HEK293 (cell line): ENCODE data around the gene DNAJB8.

Experiments
- EGR2 ChIP-seq: fragments of 450-650 bp; formaldehyde crosslinking; IDR thresholded peaks from 2 replicates; pipeline ENCODE4 v1.5.1; 2016; ENCODE audit warnings: low read depth, missing biosample characterization, missing genetic modification characterization
- ZNF140 ChIP-seq: fragments of 450-650 bp; formaldehyde crosslinking; IDR thresholded peaks from 2 replicates; pipeline ENCODE4 v1.5.1; 2016; ENCODE audit warnings: missing biosample characterization, missing genetic modification characterization
- ZNF19 ChIP-seq: fragments of 450-650 bp; formaldehyde crosslinking; IDR thresholded peaks from 2 replicates; pipeline ENCODE4; 2016; ENCODE audit warnings: missing biosample characterization, missing genetic modification characterization, low read depth
- ZNF202 ChIP-seq: fragments of 450-650 bp; formaldehyde crosslinking; IDR thresholded peaks from 2 replicates; pipeline ENCODE4 v1.5.1; 2016; ENCODE audit warnings: missing biosample characterization, missing genetic modification characterization, borderline replicate concordance
- ZNF239 ChIP-seq: fragments of 450-650 bp; formaldehyde crosslinking; IDR thresholded peaks from 2 replicates; pipeline ENCODE4 v1.5.1; 2016; ENCODE audit warnings: missing biosample characterization, missing genetic modification characterization
- ZNF350 ChIP-seq: fragments of 450-650 bp; formaldehyde crosslinking; IDR thresholded peaks from 2 replicates; pipeline ENCODE4 v1.5.0; 2017; ENCODE audit warnings: missing biosample characterization, mild to moderate bottlenecking, missing genetic modification characterization
- ZNF521 ChIP-seq: fragments of 450-650 bp; formaldehyde crosslinking; IDR thresholded peaks from 2 replicates; pipeline ENCODE4 v1.5.1; 2017; ENCODE audit warnings: missing biosample characterization, mild to moderate bottlenecking, missing genetic modification characterization
- TF ChIP-seq, protein P1 (sequence below): fragments of 450-650 bp; formaldehyde crosslinking; IDR thresholded peaks from 2 replicates; pipeline ENCODE4 v1.5.1; 2016; ENCODE audit warnings: missing biosample characterization, missing genetic modification characterization
- TF ChIP-seq, protein P2 (sequence below): fragments of 450-650 bp; formaldehyde crosslinking; IDR thresholded peaks from 2 replicates; pipeline ENCODE4 v1.5.1; 2016; ENCODE audit warnings: missing biosample characterization, missing genetic modification characterization

- TF ChIP-seq ZNF140 (no peak), ZNF239 (tag by site-specific recombination) (no peak), ZNF19 (tag by site-specific recombination) (no peak), EGR2 (tag by site-specific recombination) (no peak), ZNF521 (no peak), ZNF202 (tag by site-specific recombination) (no peak), ZNF350 (tag by site-specific recombination) (no peak)
- TF ChIP-seq, protein P1, sequence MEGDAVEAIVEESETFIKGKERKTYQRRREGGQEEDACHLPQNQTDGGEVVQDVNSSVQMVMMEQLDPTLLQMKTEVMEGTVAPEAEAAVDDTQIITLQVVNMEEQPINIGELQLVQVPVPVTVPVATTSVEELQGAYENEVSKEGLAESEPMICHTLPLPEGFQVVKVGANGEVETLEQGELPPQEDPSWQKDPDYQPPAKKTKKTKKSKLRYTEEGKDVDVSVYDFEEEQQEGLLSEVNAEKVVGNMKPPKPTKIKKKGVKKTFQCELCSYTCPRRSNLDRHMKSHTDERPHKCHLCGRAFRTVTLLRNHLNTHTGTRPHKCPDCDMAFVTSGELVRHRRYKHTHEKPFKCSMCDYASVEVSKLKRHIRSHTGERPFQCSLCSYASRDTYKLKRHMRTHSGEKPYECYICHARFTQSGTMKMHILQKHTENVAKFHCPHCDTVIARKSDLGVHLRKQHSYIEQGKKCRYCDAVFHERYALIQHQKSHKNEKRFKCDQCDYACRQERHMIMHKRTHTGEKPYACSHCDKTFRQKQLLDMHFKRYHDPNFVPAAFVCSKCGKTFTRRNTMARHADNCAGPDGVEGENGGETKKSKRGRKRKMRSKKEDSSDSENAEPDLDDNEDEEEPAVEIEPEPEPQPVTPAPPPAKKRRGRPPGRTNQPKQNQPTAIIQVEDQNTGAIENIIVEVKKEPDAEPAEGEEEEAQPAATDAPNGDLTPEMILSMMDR (tag by site-specific recombination), result no peak
- TF ChIP-seq, protein P2, sequence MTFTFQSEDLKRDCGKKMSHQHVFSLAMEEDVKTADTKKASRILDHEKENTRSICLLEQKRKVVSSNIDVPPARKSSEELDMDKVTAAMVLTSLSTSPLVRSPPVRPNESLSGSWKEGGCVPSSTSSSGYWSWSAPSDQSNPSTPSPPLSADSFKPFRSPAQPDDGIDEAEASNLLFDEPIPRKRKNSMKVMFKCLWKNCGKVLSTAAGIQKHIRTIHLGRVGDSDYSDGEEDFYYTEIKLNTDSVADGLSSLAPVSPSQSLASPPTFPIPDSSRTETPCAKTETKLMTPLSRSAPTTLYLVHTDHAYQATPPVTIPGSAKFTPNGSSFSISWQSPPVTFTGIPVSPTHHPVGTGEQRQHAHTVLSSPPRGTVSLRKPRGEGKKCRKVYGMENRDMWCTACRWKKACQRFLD (tag by site-specific recombination), result no peak
These were observed 36.4 kb downstream of the DNAJB8 start for GRCh38 chr3:128430301-128430700.
